Measurements from ENCODE around the gene EIF4EBP2.

DNA sequence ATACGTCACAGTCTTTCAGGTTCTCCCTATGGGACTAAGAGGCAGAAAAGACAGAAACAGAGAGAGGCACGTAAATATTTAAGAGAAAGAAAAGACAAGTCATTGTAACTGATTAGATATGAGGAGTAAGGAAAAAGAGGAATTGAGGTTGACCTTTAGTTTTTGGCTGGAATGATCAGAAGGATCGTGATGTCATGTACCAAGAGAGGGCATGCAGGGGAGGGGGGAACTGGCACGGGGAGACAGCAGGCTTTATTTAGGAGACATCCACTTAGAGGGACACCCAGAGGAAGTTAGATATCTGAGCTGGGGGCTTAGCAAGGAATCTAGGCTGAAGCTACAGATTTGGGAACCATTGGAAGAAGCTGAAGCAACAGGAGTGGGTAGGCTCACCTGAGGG lies 12.3 kb upstream of the EIF4EBP2 start:
- TF ChIP-seq, protein P1, sequence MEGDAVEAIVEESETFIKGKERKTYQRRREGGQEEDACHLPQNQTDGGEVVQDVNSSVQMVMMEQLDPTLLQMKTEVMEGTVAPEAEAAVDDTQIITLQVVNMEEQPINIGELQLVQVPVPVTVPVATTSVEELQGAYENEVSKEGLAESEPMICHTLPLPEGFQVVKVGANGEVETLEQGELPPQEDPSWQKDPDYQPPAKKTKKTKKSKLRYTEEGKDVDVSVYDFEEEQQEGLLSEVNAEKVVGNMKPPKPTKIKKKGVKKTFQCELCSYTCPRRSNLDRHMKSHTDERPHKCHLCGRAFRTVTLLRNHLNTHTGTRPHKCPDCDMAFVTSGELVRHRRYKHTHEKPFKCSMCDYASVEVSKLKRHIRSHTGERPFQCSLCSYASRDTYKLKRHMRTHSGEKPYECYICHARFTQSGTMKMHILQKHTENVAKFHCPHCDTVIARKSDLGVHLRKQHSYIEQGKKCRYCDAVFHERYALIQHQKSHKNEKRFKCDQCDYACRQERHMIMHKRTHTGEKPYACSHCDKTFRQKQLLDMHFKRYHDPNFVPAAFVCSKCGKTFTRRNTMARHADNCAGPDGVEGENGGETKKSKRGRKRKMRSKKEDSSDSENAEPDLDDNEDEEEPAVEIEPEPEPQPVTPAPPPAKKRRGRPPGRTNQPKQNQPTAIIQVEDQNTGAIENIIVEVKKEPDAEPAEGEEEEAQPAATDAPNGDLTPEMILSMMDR (IDR thresholded peaks at IDR 0.05): no peak
- TF ChIP-seq POLR2A (IDR thresholded peaks at IDR 0.05): no peak

Data from right lobe of liver (tissue), 4 donors.